Measurements from ENCODE around the gene HMGB1.
A peak's percentile ranks its signal among the peaks of the same experiment; 100 is the strongest.

HMGB1 gene

GRCh38 chr13:30422054-30422839 lies 43.5 kb downstream of the HMGB1 start, which contains the start of gene UBE2L5:
Gene UBE2L5, plus strand, starts transcription at chr13:30422493. Its CDS starts 5,498 bp downstream, at chr13:30427991.
- peaks cover 9% of the 10 kb centered on the region for H3K27me3 ChIP-seq (ENCODE audit: control insufficient read depth, insufficient read depth, low read length)
- peak within 1 kb of the TSS; percentile 78 for H3K9ac ChIP-seq (ENCODE audit: low read length)
- H3K4me1 ChIP-seq (ENCODE audit: control insufficient read depth, low read depth, low read length) = peaks cover 10% of the 10 kb centered on the region
- no peaks in the 10 kb centered on the region for H3K36me3 ChIP-seq (ENCODE audit: control insufficient read depth, low read depth, low read length)
- peak within 1 kb of the TSS; percentile 42 for H3K27ac ChIP-seq (ENCODE audit: low read length)
- H3K4me3 ChIP-seq (ENCODE audit: low read length) = peak within 1 kb of the TSS; percentile 90
- H3K9me3 ChIP-seq (ENCODE audit: control insufficient read depth, low read depth, low read length) = no peaks in the 10 kb centered on the region

GRCh38 chr13:30421093-30422053 lies 44.4 kb downstream of the HMGB1 start:
- H3K9me3 ChIP-seq (ENCODE audit: control insufficient read depth, low read depth, low read length) = no peaks in the 10 kb centered on the region
- H3K4me3 ChIP-seq (ENCODE audit: low read length) = peak overlapping the region; percentile 90
- H3K27ac ChIP-seq (ENCODE audit: low read length) = peak overlapping the region; percentile 42
- H3K27me3 ChIP-seq (ENCODE audit: control insufficient read depth, insufficient read depth, low read length) = peaks cover 9% of the 10 kb centered on the region
- peak overlapping the region; percentile 78 for H3K9ac ChIP-seq (ENCODE audit: low read length)
- peaks cover 10% of the 10 kb centered on the region for H3K4me1 ChIP-seq (ENCODE audit: control insufficient read depth, low read depth, low read length)
- H3K36me3 ChIP-seq (ENCODE audit: control insufficient read depth, low read depth, low read length) = no peaks in the 10 kb centered on the region

- Histone ChIP-seq H3K27ac (ENCODE audit: low read length) (no peak overlapping the region), H3K4me1 (ENCODE audit: control insufficient read depth, low read depth, low read length) (peaks cover 10% of the 10 kb centered on the region), H3K36me3 (ENCODE audit: control insufficient read depth, low read depth, low read length) (no peaks in the 10 kb centered on the region)
Measured at GRCh38 chr13:30418717-30419459, 46.8 kb downstream of the HMGB1 start.

GRCh38 chr13:30418075-30418716 lies 47.5 kb downstream of the HMGB1 start:
- no peak overlapping the region for H3K4me3 ChIP-seq (ENCODE audit: low read length)
- H3K9me3 ChIP-seq (ENCODE audit: control insufficient read depth, low read depth, low read length) = no peaks in the 10 kb centered on the region
- H3K9ac ChIP-seq (ENCODE audit: low read length) = no peak overlapping the region
- H3K36me3 ChIP-seq (ENCODE audit: control insufficient read depth, low read depth, low read length) = no peaks in the 10 kb centered on the region
- no peak overlapping the region for H3K27ac ChIP-seq (ENCODE audit: low read length)
- peaks cover 9% of the 10 kb centered on the region for H3K27me3 ChIP-seq (ENCODE audit: control insufficient read depth, insufficient read depth, low read length)
- peaks cover 10% of the 10 kb centered on the region for H3K4me1 ChIP-seq (ENCODE audit: control insufficient read depth, low read depth, low read length)

More at GRCh38 chr13:30418717-30419459, 46.8 kb downstream of the HMGB1 start:
- no peaks in the 10 kb centered on the region for H3K9me3 ChIP-seq (ENCODE audit: control insufficient read depth, low read depth, low read length)
- H3K4me3 ChIP-seq (ENCODE audit: low read length) = no peak overlapping the region
- peaks cover 9% of the 10 kb centered on the region for H3K27me3 ChIP-seq (ENCODE audit: control insufficient read depth, insufficient read depth, low read length)
- no peak overlapping the region for H3K9ac ChIP-seq (ENCODE audit: low read length)

- Histone ChIP-seq H3K27me3 (ENCODE audit: control insufficient read depth, insufficient read depth, low read length) (peaks cover 9% of the 10 kb centered on the region), H3K36me3 (ENCODE audit: control insufficient read depth, low read depth, low read length) (no peaks in the 10 kb centered on the region), H3K9me3 (ENCODE audit: control insufficient read depth, low read depth, low read length) (no peaks in the 10 kb centered on the region), H3K4me1 (ENCODE audit: control insufficient read depth, low read depth, low read length) (peaks cover 10% of the 10 kb centered on the region), H3K4me3 (ENCODE audit: low read length) (no peak overlapping the region), H3K27ac (ENCODE audit: low read length) (no peak overlapping the region), H3K9ac (ENCODE audit: low read length) (no peak overlapping the region)
Measured at GRCh38 chr13:30416471-30416870, 49.3 kb downstream of the HMGB1 start.

- Histone ChIP-seq H3K27me3 (ENCODE audit: control insufficient read depth, insufficient read depth, low read length) (peaks cover 7% of the 10 kb centered on the region), H3K4me1 (ENCODE audit: control insufficient read depth, low read depth, low read length) (peaks cover 2% of the 10 kb centered on the region), H3K9ac (ENCODE audit: low read length) (no peak overlapping the region), H3K27ac (ENCODE audit: low read length) (no peak overlapping the region), H3K4me3 (ENCODE audit: low read length) (no peak overlapping the region), H3K9me3 (ENCODE audit: control insufficient read depth, low read depth, low read length) (no peaks in the 10 kb centered on the region), H3K36me3 (ENCODE audit: control insufficient read depth, low read depth, low read length) (no peaks in the 10 kb centered on the region)
Measured at GRCh38 chr13:30415430-30416030, 50.2 kb downstream of the HMGB1 start.

- Histone ChIP-seq H3K4me1 (ENCODE audit: control insufficient read depth, low read depth, low read length) (peaks cover 8% of the 10 kb centered on the region), H3K9ac (ENCODE audit: low read length) (no peak overlapping the region), H3K27ac (ENCODE audit: low read length) (no peak overlapping the region), H3K36me3 (ENCODE audit: control insufficient read depth, low read depth, low read length) (no peaks in the 10 kb centered on the region), H3K4me3 (ENCODE audit: low read length) (no peak overlapping the region), H3K27me3 (ENCODE audit: control insufficient read depth, insufficient read depth, low read length) (peaks cover 12% of the 10 kb centered on the region), H3K9me3 (ENCODE audit: control insufficient read depth, low read depth, low read length) (no peaks in the 10 kb centered on the region)
Measured at GRCh38 chr13:30413842-30414241, 51.9 kb downstream of the HMGB1 start.

- peaks cover 18% of the 10 kb centered on the region for H3K27me3 ChIP-seq (ENCODE audit: control insufficient read depth, insufficient read depth, low read length)
- H3K27ac ChIP-seq (ENCODE audit: low read length) = no peak overlapping the region
- H3K36me3 ChIP-seq (ENCODE audit: control insufficient read depth, low read depth, low read length) = no peaks in the 10 kb centered on the region
- H3K4me1 ChIP-seq (ENCODE audit: control insufficient read depth, low read depth, low read length) = peaks cover 11% of the 10 kb centered on the region
- no peaks in the 10 kb centered on the region for H3K9me3 ChIP-seq (ENCODE audit: control insufficient read depth, low read depth, low read length)
- H3K4me3 ChIP-seq (ENCODE audit: low read length) = no peak overlapping the region
- H3K9ac ChIP-seq (ENCODE audit: low read length) = no peak overlapping the region
Measured at GRCh38 chr13:30412346-30412745, 53.4 kb downstream of the HMGB1 start.

GRCh38 chr13:30410705-30411125 lies 55.0 kb downstream of the HMGB1 start:
- Histone ChIP-seq H3K4me1 (ENCODE audit: control insufficient read depth, low read depth, low read length) (peaks cover 11% of the 10 kb centered on the region), H3K27me3 (ENCODE audit: control insufficient read depth, insufficient read depth, low read length) (peaks cover 20% of the 10 kb centered on the region), H3K27ac (ENCODE audit: low read length) (no peak overlapping the region), H3K9me3 (ENCODE audit: control insufficient read depth, low read depth, low read length) (no peaks in the 10 kb centered on the region), H3K36me3 (ENCODE audit: control insufficient read depth, low read depth, low read length) (no peaks in the 10 kb centered on the region), H3K4me3 (ENCODE audit: low read length) (no peak overlapping the region), H3K9ac (ENCODE audit: low read length) (no peak overlapping the region)

- Histone ChIP-seq H3K9me3 (ENCODE audit: control insufficient read depth, low read depth, low read length) (no peaks in the 10 kb centered on the region), H3K9ac (ENCODE audit: low read length) (no peak overlapping the region), H3K27me3 (ENCODE audit: control insufficient read depth, insufficient read depth, low read length) (peaks cover 20% of the 10 kb centered on the region), H3K4me3 (ENCODE audit: low read length) (no peak overlapping the region), H3K4me1 (ENCODE audit: control insufficient read depth, low read depth, low read length) (peaks cover 11% of the 10 kb centered on the region), H3K27ac (ENCODE audit: low read length) (no peak overlapping the region), H3K36me3 (ENCODE audit: control insufficient read depth, low read depth, low read length) (no peaks in the 10 kb centered on the region)
Measured at GRCh38 chr13:30409886-30410704, 55.6 kb downstream of the HMGB1 start.

Measured in iPS-18a (cell line).